ENCODE measurements around the gene FAM219A. TPM values are rescaled to one million over a fixed set of nuclear protein-coding genes. Genes with fewer than 3 reads are reported as not detected.

Gene FAM219A
- total RNA-seq, 1 donor from 2014 or later: 22.9 TPM

DNA sequence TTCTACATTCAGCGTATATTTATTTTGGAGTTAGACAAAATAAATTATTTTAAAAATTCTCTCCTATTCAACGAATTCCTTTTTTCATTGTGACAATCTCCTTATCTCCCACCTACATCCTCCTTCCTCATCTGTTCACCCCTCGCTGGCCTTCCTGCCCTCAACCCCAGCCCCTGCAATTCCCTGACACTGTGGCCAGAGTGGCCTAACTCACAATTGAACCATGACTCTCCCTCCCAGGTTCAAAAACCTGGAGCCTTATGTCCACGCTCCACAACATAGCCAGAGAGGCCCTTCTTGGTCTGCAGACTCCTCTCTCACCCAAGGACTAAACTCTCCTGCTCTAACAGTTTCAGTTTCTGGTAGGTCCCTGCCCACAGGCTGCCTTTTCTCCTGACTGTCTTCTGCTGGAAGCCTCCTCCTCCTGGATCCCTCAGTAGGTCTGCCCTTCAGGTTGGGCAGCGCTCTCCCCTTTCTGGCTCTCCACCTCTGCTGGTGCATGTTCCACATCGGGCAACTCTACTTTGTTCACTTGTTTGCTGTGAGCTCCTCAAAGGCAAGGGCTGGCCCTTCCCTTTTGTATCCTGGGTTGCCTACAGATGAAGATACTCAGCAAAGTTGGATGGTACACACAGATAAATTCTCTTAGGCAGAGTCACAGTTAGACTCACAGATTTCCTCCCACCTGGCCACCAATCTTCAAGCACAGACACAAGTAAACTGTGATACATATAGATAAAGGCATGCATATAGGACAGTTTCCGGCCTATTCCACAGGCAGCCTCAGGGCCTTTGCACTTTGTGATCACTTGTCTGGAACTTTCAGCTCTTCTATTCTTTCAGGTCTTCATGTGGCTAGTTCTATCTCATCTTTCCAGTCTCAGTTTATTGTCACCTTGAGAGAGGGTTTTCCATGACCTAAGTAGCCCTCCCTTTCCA lies 61.8 kb downstream of the FAM219A start:
- DNase-seq: no peak
- TF ChIP-seq, protein P1, sequence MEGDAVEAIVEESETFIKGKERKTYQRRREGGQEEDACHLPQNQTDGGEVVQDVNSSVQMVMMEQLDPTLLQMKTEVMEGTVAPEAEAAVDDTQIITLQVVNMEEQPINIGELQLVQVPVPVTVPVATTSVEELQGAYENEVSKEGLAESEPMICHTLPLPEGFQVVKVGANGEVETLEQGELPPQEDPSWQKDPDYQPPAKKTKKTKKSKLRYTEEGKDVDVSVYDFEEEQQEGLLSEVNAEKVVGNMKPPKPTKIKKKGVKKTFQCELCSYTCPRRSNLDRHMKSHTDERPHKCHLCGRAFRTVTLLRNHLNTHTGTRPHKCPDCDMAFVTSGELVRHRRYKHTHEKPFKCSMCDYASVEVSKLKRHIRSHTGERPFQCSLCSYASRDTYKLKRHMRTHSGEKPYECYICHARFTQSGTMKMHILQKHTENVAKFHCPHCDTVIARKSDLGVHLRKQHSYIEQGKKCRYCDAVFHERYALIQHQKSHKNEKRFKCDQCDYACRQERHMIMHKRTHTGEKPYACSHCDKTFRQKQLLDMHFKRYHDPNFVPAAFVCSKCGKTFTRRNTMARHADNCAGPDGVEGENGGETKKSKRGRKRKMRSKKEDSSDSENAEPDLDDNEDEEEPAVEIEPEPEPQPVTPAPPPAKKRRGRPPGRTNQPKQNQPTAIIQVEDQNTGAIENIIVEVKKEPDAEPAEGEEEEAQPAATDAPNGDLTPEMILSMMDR (IDR thresholded peaks at IDR 0.05; ENCODE audit: borderline replicate concordance): no peak
- intact Hi-C loops (cut with micrococcal nuclease): no loop called here
- H3K4me3 ChIP-seq: no peak overlapping the region
- no peaks in the 10 kb centered on the region for H3K9me3 ChIP-seq (replicated peaks)
- no peaks in the 10 kb centered on the region for H3K4me1 ChIP-seq
- peaks cover 36% of the 10 kb centered on the region for H3K36me3 ChIP-seq
- H3K27ac ChIP-seq (replicated peaks): no peak overlapping the region
- H3K27me3 ChIP-seq (ENCODE audit: low read depth): no peaks in the 10 kb centered on the region

DNA sequence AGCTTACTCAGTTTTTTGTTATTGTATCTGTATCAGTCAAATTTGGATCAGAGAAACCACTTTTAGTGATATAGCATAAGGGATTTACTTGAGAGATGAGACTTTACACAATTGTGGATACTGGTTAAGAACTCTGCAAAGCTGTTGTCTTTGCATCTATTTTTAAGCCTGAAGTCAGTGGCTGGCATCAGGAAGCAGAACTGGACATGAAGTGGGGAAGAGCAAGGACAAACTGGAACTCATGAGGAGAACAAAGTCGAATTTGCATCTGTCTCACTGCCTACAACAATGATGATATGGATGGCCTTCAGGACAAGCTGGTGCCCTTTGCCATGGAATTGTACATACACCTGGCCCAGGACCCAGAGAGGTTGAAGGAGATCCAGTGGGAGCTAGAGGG lies 65.9 kb downstream of the FAM219A start:
- no peak for DNase-seq
- Histone ChIP-seq H3K4me1 (no peaks in the 10 kb centered on the region), H3K4me3 (no peak overlapping the region), H3K27ac (replicated peaks) (no peak overlapping the region), H3K9me3 (replicated peaks) (no peaks in the 10 kb centered on the region), H3K36me3 (peaks cover under 1% of the 10 kb centered on the region), H3K27me3 (ENCODE audit: low read depth) (no peaks in the 10 kb centered on the region)
- intact Hi-C loops (cut with micrococcal nuclease): no loop called here
- TF ChIP-seq, protein P1 (IDR thresholded peaks at IDR 0.05; ENCODE audit: borderline replicate concordance): no peak

DNA sequence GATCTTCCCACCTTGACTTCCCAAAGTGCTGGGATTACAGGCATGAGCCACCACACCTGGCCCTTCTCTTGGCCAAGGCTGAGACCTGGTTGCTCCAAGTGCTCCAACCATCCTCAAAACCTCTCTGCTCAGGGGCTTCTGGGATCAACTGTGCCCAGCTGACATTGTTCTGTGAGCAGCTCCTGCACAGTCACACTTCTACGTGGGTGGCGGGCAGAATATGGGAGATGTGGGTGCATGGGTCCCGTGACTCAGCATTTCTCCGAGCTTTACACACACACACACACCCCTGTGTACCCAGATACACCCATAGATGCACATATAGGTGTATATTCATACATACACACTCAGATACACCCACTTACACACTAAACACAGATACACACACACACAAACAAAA lies 71.1 kb downstream of the FAM219A start:
- intact Hi-C loops (cut with micrococcal nuclease): no loop called here
- no peaks in the 10 kb centered on the region for H3K9me3 ChIP-seq (replicated peaks)
- no peaks in the 10 kb centered on the region for H3K27me3 ChIP-seq (ENCODE audit: low read depth)
- no peak for DNase-seq
- H3K36me3 ChIP-seq: no peaks in the 10 kb centered on the region
- no peaks in the 10 kb centered on the region for H3K4me1 ChIP-seq
- no peak overlapping the region for H3K27ac ChIP-seq (replicated peaks)
- H3K4me3 ChIP-seq: no peak overlapping the region
- TF ChIP-seq, protein P1 (IDR thresholded peaks at IDR 0.05; ENCODE audit: borderline replicate concordance): no peak

DNA sequence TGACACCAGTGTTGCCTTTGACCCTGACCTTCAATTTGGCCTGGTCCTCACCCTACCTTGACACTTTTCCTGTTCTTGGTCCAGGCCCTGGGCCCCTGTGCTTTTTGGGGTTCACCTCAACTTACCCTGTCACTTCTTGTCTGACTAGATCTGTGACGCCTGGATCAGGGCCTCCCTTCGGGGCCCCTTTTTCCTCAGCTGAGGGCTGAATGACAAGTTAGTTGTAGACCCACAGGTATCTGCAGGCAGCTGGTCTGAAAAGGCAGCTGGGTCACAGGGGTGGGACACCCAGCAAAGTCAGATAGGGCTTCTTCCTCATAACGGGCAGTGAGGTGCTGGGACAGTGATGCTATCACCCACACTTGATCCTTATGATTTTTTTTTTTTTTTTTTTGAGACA lies 71.7 kb downstream of the FAM219A start:
- Histone ChIP-seq H3K27me3 (ENCODE audit: low read depth) (no peaks in the 10 kb centered on the region), H3K4me1 (peaks cover 3% of the 10 kb centered on the region), H3K27ac (replicated peaks) (no peak overlapping the region), H3K9me3 (replicated peaks) (no peaks in the 10 kb centered on the region), H3K4me3 (no peak overlapping the region), H3K36me3 (no peaks in the 10 kb centered on the region)
- intact Hi-C loops (cut with micrococcal nuclease): no loop called here
- TF ChIP-seq, protein P1 (IDR thresholded peaks at IDR 0.05; ENCODE audit: borderline replicate concordance): no peak
- DNase-seq: no peak

DNA sequence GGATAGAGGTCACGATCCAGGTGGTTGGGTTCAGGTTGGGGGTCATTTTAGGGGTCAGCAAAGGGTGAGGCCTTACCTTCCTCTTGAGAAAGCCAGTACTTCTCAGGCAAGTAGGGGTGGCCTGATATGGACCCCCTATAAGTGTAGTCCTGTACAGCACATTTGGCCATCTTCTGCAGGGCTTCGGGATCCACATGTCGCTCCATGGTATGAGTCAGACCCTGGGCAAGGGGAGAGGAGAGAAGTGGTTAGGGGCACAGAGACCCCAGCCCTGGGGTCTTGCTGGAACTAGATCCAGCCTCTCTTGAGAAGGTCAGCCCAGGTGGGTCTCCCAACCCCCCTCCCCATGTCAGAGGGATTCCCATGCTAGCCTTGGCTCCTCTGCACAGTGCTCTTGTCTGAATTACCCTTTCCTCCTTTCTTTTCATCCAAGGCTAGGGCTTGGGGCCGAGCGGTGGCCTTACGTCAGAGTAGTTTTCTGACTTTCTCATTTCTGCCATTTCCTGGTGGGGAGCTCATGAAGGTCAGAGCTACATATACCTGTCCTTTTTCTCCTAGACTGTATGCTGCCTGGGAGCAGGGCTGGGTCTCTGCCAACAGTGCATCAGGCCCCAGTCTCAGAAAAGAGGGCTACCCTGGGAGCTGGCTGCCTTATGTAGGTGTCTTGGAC lies 72.7 kb downstream of the FAM219A start:
- no peaks in the 10 kb centered on the region for H3K9me3 ChIP-seq (replicated peaks)
- no peaks in the 10 kb centered on the region for H3K36me3 ChIP-seq
- H3K27ac ChIP-seq (replicated peaks): no peak overlapping the region
- no peak for DNase-seq
- TF ChIP-seq, protein P1 (IDR thresholded peaks at IDR 0.05; ENCODE audit: borderline replicate concordance): no peak
- no peaks in the 10 kb centered on the region for H3K27me3 ChIP-seq (ENCODE audit: low read depth)
- H3K4me1 ChIP-seq: peaks cover 13% of the 10 kb centered on the region
- H3K4me3 ChIP-seq: no peak overlapping the region
- intact Hi-C loops (cut with micrococcal nuclease): no loop called here
